Measurements from ENCODE around the gene MS4A8.
"Not testable (repeated sequence)": the region's sequence is repeated elsewhere in the genome, so short reads cannot be mapped to it uniquely, and the experiment has no call there.

The MS4A8 gene, protein sequence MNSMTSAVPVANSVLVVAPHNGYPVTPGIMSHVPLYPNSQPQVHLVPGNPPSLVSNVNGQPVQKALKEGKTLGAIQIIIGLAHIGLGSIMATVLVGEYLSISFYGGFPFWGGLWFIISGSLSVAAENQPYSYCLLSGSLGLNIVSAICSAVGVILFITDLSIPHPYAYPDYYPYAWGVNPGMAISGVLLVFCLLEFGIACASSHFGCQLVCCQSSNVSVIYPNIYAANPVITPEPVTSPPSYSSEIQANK

DNA sequence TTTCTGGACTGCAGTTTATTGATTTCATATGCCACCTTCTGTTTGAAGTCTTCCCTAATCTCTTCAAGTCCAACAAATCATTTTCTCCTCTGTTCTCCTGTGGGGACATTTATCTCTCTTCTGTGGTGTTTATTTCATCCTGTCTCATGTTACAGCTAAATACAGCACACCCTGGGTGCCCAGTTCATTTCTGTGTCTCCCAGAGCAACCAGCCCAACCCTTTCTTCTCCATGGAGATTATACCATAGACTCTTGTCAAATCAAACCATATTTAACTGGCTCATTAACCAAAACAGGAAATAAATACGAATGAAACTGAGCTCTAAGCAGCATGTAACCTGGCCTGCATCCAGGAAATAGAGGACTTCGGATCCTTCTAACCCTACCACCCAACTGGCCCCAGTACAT is at the start of gene MS4A8:
Gene MS4A8, plus strand, starts transcription at position 329 of the 408 bp plus-strand sequence. CDS start 1,249 bp downstream, outside the sequence.
- no peak for DNase-seq (ENCODE audit: low read depth, low spot score)

DNA sequence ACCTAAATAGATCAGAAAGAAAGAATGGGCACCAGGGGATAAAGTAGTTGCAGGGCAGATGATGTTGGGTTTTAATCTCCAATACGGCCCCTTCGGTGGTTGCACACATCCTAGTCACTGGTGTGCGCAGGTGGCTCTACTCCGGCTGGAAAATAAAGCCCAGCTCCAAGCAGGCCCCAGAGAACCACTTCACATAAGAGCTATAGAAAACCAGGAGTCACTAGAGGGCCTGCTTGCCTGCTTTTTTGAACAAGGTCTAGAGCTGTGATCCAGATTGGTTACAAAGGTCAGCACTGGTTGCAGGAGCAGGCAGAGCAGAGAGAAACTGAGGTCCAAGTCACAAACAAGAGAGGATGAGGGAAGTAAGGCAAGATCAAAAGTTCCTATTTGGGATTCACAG is 41.5 kb upstream of the MS4A8 start:
- DNase-seq (ENCODE audit: low read depth, low spot score): no peak

DNA sequence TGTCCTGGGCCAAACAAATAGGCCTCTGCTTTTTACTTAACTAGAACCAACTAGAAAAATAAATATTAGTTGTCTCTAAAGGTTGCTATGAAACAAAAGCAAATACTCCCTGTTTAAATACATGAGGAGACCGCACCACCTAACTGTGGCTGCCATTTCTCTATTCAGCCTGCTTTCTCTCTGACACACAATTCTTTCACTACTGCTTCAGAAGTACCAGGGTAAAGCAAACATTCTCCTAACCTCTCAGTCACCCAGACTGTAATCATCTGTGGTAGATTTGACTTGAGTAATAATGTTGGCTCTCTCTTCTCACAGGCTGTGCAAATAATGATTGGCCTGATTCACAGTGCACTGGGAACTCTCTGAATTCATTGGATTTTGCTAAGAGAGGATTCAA is 41.0 kb upstream of the MS4A8 start:
- DNase-seq (ENCODE audit: low read depth, low spot score): no peak

DNA sequence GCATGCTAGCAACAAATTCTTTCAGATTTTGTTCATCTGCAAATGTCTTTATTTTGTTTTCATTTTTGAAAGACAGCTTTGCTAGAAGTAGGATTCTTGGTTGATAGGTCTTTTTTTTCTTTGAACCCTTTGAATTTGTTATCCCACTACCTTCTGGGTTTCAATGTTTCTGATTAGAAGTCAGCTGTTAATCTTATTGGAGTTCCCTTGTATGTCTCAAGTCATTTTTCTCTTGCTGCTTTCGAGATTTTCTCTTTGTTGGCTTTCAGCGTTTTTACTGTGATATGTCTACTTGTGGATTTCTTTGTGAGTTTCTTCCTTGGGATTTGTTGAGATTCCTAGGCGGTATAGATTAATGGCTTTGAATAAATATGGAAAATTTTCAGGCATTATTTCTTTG is 27.2 kb upstream of the MS4A8 start:
- no peak for DNase-seq (ENCODE audit: low read depth, low spot score)

DNA sequence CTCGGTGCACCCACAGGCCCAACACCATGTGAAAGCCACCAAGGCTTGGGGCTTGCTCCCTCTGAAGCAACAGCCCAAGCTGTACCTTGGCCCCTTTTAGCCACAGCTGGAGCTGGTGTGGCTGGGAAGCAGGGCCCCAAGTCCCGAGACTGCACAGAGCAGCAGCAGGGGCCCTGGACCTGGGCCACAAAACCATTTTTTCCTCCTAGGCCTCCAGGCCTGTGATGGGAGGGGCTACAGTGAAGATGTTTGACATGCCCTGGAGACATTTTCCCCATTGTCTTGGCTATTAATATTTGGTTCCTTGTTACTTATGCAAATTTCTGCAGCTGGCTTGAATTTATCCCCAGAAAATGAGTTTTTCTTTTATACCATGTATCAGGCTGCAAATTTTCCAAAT is 21.2 kb upstream of the MS4A8 start:
- not testable (repeated sequence) for DNase-seq (ENCODE audit: low read depth, low spot score)

DNA sequence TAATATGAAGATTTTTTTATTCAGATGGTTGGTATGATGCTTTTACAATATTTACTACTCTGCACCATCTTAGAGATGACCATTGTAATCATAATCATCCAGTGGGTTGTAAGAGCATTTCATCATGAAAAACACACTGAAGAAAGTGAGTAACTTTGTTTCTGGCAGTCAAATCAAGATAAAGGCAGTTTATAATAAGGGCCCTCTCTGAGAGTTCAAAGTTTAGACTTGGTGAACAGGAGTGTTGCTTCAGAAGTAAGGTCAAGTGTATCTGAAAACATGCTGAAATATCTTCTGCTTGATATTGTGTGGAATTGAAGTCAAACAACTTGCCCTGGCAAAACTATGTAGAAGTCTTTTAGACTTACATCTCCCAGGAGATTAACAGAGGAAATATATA is 19.5 kb upstream of the MS4A8 start:
- no peak for DNase-seq (ENCODE audit: low read depth, low spot score)

DNA sequence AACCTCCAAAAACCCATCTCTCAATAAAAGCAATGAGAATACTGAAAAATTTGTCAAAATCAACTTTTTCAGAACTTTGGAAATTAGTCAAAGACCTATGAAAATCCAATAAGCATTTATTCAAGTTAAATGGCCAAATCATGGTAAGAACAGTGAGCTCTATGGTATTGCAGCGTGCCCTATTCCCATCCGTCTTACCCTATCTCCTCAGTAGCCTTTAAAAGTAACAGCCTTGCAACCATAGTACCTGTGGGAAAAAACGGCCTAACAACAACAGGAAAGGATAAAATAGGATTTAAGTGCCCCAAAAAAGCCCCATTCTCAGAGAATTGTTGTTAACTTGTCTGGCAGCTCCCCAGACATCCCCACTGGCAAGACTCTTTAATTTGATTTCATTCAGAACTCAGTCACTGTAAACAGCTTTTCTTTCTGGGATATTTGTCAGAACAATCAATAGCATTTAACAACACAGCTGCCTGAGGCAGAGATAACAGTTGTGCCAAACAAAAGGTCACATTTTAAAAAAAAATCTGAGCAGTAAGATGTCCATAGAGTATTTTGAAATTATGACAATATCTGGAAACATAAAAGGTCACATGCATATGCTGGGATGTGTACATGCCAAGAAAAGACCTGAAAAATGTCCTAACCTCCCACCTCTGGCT is 18.8 kb upstream of the MS4A8 start:
- no peak for DNase-seq (ENCODE audit: low read depth, low spot score)

DNA sequence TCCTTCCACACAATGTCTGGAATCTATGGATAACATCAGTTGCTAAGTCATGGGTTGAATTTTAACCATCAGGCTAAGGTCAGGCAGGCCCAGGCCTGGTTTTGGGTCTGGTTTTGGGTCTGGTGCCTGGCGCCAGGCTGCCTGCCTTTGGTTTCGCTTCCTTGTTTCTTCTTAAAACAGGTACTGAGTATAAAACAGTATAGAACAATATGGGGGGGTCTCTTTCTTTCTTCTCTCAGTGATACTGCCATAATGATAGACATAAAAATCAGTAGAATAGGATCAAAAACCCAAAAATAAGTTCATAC is 14.9 kb upstream of the MS4A8 start:
- DNase-seq (ENCODE audit: low read depth, low spot score): not testable (repeated sequence)

DNA sequence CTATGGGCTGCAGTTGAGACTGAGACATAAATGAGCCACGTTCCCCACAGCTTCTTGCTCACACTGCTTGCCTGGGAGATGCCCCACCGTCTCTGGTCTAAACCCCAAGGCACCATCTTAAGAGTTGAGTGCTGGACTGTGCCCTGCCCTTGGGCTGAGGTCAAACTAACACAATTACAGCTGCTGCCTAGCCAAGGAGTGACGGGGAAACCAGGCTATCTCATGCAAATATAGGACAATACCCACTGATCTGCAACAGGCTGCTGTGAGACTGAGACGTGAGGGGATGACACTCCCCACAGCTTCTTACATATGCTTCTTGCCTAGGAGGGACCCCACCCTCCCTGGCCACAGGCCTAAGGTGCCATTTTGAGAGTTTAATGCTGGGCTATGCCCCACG is 7.8 kb upstream of the MS4A8 start:
- no peak for DNase-seq (ENCODE audit: low read depth, low spot score)

DNA sequence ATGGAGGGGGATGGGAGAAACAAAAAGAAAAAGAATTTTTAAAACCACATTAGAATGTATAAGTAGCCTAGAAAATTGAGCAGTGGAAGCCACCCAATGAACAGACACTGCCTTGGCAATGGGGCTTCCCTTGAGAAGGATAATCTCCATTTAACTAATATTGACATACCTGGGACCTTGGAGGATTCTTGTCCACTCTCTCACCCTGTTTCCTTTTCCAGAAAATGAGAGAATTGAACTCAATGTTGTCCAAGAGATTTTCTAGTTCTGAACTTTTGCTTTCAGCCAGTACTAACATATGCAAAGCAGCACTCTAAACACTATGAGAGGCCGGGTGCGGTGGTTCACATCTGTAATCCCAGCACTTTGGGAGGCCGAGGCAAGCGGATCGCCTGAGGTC is 524 bp downstream of the MS4A8 start:
- DNase-seq (ENCODE audit: low read depth, low spot score): no peak

DNA sequence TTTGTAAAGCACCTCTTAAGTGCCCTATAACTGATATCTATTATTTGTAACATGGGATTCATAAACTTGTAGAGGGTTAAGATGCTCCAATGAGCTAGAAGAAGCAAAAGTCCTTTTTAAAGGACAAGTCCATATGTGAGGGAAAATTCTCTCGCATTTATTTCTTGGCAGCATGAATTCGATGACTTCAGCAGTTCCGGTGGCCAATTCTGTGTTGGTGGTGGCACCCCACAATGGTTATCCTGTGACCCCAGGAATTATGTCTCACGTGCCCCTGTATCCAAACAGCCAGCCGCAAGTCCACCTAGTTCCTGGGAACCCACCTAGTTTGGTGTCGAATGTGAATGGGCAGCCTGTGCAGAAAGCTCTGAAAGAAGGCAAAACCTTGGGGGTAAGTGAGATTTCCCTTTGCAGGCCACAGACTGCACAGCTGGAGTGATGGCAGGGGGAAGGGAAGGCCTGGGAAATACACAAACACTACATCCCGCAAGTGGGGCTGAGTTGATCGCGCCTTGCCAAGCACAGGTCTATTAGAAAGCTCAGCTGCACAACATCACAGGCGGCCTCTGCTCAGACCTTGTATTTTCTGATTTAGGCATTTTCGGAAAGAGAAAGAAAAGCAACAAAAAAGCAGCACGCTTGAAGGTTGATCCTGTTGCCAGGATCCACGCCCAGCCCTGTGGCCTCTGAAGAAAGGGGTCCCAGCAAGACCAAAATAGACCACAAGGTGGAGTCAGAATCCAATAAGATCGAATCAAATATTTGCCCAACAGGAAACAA is 1.5 kb downstream of the MS4A8 start:
- DNase-seq (ENCODE audit: low read depth, low spot score): no peak

DNA sequence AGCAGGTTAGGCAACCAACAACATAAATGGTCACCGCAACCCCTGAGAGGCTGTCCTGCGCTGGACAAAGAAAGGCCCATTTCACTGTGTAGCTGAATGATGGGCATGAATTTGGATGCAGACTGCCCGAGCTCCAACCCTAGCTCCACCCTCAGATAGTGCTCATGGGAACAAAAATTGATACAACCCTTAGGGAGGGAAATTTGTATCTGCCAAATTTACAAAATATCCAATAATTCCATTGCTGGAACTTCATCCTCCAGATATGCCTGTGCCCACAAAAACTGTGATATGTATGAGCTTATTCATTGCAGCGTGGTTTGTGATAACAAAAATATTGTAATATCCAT is 2.0 kb downstream of the MS4A8 start:
- no peak for DNase-seq (ENCODE audit: low read depth, low spot score)

DNA sequence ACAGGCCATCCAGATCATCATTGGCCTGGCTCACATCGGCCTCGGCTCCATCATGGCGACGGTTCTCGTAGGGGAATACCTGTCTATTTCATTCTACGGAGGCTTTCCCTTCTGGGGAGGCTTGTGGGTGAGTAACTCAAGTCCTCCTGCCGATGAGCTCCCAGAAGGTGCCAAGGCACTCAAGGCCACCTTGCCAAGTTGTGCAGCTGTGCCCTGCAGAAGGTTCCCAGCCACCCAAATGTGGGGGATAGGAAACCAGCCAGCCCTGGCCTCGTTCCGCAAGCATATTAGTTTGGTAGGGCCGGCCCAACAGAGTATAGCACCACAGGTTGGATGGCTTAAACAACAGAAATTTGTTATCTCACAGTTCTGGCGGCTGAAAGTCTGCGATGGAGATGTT is 4.0 kb downstream of the MS4A8 start:
- DNase-seq (ENCODE audit: low read depth, low spot score): no peak

DNA sequence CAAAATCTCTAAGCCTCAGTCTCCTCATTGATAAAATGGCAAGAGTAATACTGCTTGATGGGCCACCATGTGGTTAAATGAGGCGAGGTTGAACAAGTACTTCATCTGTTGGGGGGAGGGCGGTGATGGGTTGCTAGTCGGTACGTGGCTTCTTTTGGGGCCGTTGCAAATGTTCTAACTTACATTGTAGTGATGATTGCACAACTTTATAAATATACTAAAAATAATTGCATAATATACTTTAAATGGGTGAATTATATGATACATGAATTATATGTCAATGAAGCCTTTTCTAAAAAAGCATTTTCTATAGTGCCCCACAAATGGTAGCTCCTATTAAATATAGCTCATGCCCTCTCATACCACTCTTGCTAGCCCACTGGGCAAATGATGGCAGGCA is 6.5 kb downstream of the MS4A8 start:
- DNase-seq (ENCODE audit: low read depth, low spot score): no peak

DNA sequence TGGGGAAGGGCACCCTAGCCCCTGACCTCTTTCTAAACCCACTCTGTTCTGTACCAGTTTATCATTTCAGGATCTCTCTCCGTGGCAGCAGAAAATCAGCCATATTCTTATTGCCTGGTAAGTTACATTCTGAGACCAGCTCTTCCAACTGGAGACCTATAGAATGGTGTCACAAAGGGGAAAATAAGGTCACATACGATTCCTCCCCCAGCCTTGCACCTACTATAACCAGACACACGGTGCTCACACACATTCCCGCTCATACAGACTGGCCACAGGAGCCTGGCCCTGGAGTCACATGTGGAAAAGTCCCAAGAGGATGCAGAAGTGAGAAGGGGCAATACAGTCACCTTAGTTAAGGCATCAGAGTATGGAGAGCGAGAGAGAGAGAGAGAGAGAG is 7.5 kb downstream of the MS4A8 start:
- DNase-seq (ENCODE audit: low read depth, low spot score): no peak

DNA sequence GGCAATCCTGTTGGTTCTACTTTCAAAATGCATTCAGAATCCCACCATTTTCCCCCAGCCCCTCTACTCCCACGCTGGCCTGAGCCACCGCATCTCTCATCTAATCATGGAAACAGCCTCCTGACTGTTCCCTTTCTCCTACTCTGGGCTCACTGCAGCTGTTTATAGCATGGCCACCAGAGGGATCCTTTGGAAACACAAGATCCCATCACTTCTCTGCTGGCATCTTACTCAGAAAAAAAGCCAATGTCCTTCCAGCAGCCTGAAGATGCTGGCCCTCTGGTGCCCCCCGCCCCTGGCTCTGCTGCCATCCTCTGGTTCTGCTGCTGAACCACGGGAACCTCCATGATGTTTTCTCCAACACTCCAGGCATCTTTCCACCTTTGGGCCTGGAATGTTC is 11.1 kb downstream of the MS4A8 start:
- DNase-seq (ENCODE audit: low read depth, low spot score): no peak

DNA sequence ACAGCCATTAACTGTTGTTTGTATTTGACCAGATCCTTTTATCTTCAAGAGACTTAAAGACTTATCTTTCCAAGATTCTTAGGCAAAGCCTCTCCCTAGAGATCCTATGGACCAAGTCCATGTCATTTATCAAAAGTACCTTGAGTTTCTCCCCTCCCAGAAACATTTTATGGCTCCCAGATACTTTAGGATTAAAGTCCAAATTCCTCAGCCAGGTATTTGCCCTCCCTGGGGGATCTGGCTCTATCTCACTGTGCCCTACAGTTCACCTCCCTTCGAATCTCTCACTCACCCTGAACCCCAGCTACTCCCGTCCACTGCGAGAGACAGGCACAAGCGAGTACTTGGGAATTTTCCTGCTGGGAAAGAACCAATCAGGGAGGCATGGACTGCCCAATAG is 11.9 kb downstream of the MS4A8 start:
- DNase-seq (ENCODE audit: low read depth, low spot score): no peak

DNA sequence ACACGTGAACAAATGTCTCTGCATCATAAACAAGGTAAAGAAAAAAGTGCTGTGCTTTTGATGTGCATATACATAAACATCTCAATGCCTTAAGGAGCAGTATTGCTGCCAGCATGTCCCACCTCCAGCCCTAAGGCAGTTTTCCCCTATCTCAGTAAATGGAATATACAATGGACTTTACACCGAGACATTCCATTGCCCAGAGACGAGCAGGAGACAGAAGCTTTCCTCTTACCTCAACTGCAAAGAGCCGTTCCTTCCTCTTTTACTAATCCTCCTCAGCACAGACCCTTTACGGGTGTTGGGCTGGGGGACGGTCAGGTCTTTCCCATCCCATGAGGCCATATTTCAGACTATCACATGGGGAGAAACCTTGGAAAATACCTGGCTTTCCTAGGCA is 14.0 kb downstream of the MS4A8 start:
- DNase-seq (ENCODE audit: low read depth, low spot score): not testable (repeated sequence)

DNA sequence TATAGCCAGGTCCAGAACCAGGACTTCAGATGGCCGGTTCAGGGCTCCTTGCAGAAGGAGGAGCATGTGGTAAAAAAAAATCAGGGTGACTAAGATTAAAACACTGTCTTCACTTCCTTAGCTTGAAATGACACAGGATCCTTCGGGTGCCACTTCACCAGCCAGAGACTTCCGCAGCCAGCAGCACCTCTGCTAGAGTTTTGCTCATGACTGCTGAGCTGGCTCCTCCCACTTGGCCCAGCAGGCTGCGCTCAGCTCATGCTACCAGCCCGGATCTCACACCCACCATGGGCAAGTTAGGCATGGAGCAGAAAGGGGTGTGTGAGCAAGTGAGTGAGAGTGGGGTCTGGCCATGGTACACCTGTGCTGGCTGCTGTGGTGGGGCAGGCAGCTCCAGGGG is 18.5 kb downstream of the MS4A8 start:
- no peak for DNase-seq (ENCODE audit: low read depth, low spot score)

DNA sequence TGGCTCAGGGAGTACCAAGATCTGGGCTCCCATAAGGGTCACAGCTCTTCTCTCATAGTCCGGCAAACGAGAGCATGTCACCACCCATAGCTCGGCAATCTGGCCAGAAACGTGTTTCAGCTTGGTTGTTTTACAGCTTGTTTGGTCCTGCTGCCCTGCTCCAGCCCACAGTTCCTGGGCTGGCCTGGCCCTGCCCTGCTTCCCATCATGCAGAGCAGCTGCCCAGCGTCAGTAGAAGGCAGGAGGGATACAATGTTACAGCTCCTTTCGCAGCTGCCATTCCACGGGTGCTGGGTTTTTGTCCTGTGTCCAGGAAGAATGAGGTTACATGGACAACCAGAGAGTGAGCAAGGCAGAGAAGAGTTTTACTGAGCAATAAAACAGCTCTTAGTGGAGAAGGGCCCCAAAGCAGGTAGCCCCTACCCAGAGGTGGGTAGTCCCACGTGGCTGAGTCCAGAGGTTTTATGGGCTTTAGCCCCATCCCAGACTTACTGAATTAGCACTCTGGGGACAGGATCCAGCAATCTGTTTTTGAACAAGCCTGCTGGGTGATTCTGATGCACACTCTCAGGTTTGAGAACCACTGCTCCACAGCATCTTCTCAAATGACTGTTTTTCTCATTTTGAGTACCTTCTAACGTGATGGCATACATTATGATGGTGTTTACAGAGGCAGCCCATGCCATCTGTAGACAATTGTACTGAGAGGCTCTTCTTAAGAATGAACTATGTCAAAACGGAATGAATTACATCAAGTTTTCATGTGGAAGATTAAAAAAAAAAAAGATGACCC is 19.3 kb downstream of the MS4A8 start:
- DNase-seq (ENCODE audit: low read depth, low spot score): no peak

DNA sequence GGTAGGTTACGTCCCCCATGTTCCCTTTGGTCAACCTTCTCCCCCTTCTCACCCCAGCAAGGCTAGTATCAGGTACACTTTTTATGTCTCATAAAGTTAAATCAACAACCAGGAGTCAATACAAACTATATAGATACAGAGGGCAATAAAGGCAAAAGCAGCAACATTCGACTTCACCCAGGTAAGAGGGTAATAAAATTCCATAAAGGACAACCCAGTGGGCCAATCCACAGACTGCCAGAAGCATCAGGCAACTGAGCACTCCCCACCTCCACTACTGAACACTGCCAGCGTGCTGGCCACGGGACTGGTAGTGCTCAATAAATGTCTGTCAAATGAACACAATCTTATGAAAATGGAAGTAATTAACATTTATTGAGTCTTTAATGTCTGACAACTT is 20.0 kb downstream of the MS4A8 start:
- DNase-seq (ENCODE audit: low read depth, low spot score): no peak

DNA sequence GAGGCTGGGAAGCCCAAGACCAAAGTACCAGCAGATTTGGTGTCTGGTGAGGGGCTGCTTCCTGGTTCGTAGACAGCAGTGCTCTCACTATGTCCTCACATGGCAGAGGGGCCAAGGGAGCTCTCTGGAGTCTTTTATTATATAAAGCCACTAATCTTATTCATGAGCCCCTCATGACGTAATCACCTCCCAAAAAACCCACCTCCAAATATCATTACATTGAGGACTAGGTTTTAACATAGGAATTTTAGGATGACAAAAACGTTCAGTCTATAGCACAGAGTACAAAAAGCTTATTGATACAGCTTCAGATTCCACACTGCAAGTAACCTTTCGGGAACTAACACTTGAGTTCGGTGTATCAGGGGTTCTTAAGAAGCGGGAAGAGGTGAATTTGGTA is 21.0 kb downstream of the MS4A8 start:
- no peak for DNase-seq (ENCODE audit: low read depth, low spot score)
